ENCODE data around the gene SCP2D1. TPM values are rescaled to one million over a fixed set of nuclear protein-coding genes. Genes with fewer than 3 reads are reported as not detected.

The SCP2D1 gene
- polyA plus RNA-seq, 1 of the 3 experiments (the other 2 are of a cell fraction), result not detected

GRCh38 chr20:18790787-18791186 lies 22.8 kb upstream of the SCP2D1 start:
- H3F3A ChIP-seq (replicated peaks; ENCODE audit: insufficient read depth), result no peaks in the 10 kb centered on the region
- H3K36me3 ChIP-seq (replicated peaks in 1 of 2; ENCODE audit: control insufficient read depth in 1 of 2, insufficient read depth in 2 of 2, low read length in 1 of 2), result no peaks in the 10 kb centered on the region
- no peaks in the 10 kb centered on the region for H3K27me3 ChIP-seq (ENCODE audit: insufficient read depth)
- no peak overlapping the region for H3K4me2 ChIP-seq
- H3K27ac ChIP-seq (ENCODE audit: low read depth in 2 of 2, low read length in 1 of 2), result no peak overlapping the region
- CTCF ChIA-PET, result no interaction called here
- no peak overlapping the region for H3K9ac ChIP-seq
- H3K79me2 ChIP-seq (ENCODE audit: insufficient read depth), result no peaks in the 10 kb centered on the region
- POLR2A ChIA-PET, result no interaction called here
- DNase-seq, result no peak
- H3K9me3 ChIP-seq, result no peaks in the 10 kb centered on the region
- H4K20me1 ChIP-seq (ENCODE audit: insufficient read depth), result no peaks in the 10 kb centered on the region
- peaks cover 0 to 6% of the 10 kb centered on the region in 2 experiments; a peak in 2 of 4 replicates for H3K4me1 ChIP-seq (ENCODE audit: control insufficient read depth in 1 of 2, insufficient read depth in 2 of 2, low read depth in 1 of 2, low read length in 1 of 2)
- H2AFZ ChIP-seq (ENCODE audit: low read depth), result no peak overlapping the region
- no peak for TF ChIP-seq MXI1 (IDR thresholded peaks at IDR 0.05; ENCODE audit: low read depth, low read length)
- no peak for TF ChIP-seq YY1 (IDR thresholded peaks at IDR 0.05; ENCODE audit: low read depth)
- TF ChIP-seq NRF1 (IDR thresholded peaks at IDR 0.05; ENCODE audit: low read depth, low read length), result no peak
- TF ChIP-seq JUND (IDR thresholded peaks at IDR 0.05), result no peak
- TF ChIP-seq POLR2AphosphoS5 (IDR thresholded peaks at IDR 0.05; ENCODE audit: low read depth, low read length), result no peak
- H3K4me3 ChIP-seq (ENCODE audit: low read depth in 2 of 2, low read length in 1 of 2), result no peak overlapping the region
- 7% methylated on average over 3 of the region's 3 CpGs for WGBS (ENCODE audit: low lambda C conversion rate)
- no peaks in the 10 kb centered on the region for H3K9me2 ChIP-seq

GRCh38 chr20:18793625-18794427 lies 19.8 kb upstream of the SCP2D1 start:
- peak overlapping the region; percentile 89 for H2AFZ ChIP-seq (ENCODE audit: low read depth)
- no peaks in the 10 kb centered on the region for H3K9me2 ChIP-seq
- H3F3A ChIP-seq (replicated peaks; ENCODE audit: insufficient read depth), result no peaks in the 10 kb centered on the region
- H3K27ac ChIP-seq (ENCODE audit: low read depth in 2 of 2, low read length in 1 of 2), result peak overlapping the region; percentile 59 to 69; a peak in 3 of 4 replicates
- no peaks in the 10 kb centered on the region for H3K79me2 ChIP-seq (ENCODE audit: insufficient read depth)
- H3K4me1 ChIP-seq (ENCODE audit: control insufficient read depth in 1 of 2, insufficient read depth in 2 of 2, low read depth in 1 of 2, low read length in 1 of 2), result peaks cover 0 to 6% of the 10 kb centered on the region in 2 experiments; a peak in 2 of 4 replicates
- H4K20me1 ChIP-seq (ENCODE audit: insufficient read depth), result no peaks in the 10 kb centered on the region
- H3K9ac ChIP-seq, result peak overlapping the region; percentile 66
- H3K4me3 ChIP-seq (ENCODE audit: low read depth in 2 of 2, low read length in 1 of 2), result peak overlapping the region; percentile 83 to 91
- CTCF ChIA-PET, result interaction anchor here (0.7 to 1.4 kb wide), 6 partner anchors 10 to 205 kb away, joined by 3 to 9 read pairs (median 4); no protein-coding TSS in a partner anchor
- no peaks in the 10 kb centered on the region for H3K9me3 ChIP-seq
- no peaks in the 10 kb centered on the region for H3K36me3 ChIP-seq (replicated peaks in 1 of 2; ENCODE audit: control insufficient read depth in 1 of 2, insufficient read depth in 2 of 2, low read length in 1 of 2)
- H3K27me3 ChIP-seq (ENCODE audit: insufficient read depth), result no peaks in the 10 kb centered on the region
- POLR2A ChIA-PET, result interaction anchor here (0.6 kb wide), 1 partner anchor 33 kb away, joined by 5 read pairs; no protein-coding TSS in a partner anchor
- 7% methylated on average over 19 of the region's 29 CpGs for WGBS (ENCODE audit: low lambda C conversion rate)
- DNase-seq, result peak; percentile 80
- peak overlapping the region; percentile 87 for H3K4me2 ChIP-seq
- TF ChIP-seq YY1 (IDR thresholded peaks at IDR 0.05; ENCODE audit: low read depth) (no peak), PBX3 (IDR thresholded peaks at IDR 0.05) (no peak), RCOR1 (IDR thresholded peaks at IDR 0.05; ENCODE audit: low read length) (no peak), FOXJ3 (CRISPR knock-in tag; IDR thresholded peaks at IDR 0.05) (peak; percentile 84), CTCF (IDR thresholded peaks at IDR 0.05) (no peak), SMC3 (IDR thresholded peaks at IDR 0.05; ENCODE audit: low read depth, low read length) (no peak; the same call in 1 of the 2 replicates), IRF3 (IDR thresholded peaks at IDR 0.05; ENCODE audit: low read depth, low read length) (no peak), CHD2 (IDR thresholded peaks at IDR 0.05; ENCODE audit: low read length, partially characterized antibody) (peak; percentile 75), FOXM1 (IDR thresholded peaks at IDR 0.05; ENCODE audit: low read depth) (no peak), POLR2AphosphoS5 (IDR thresholded peaks at IDR 0.05; ENCODE audit: low read depth, low read length) (peak; percentile 94), ELF1 (IDR thresholded peaks at IDR 0.05) (peak; percentile 96), RAD21 (IDR thresholded peaks at IDR 0.05; ENCODE audit: low read length) (peak; percentile 39), EZH2phosphoT487 (IDR thresholded peaks at IDR 0.05; ENCODE audit: borderline replicate concordance, low read depth) (no peak), RXRA (IDR thresholded peaks at IDR 0.05; ENCODE audit: borderline replicate concordance, low read depth) (no peak), EP300 (IDR thresholded peaks at IDR 0.05; ENCODE audit: borderline replicate concordance in 1 of 2, low read depth in 1 of 2, low read length in 1 of 2) (no peak), JUND (IDR thresholded peaks at IDR 0.05) (no peak), TAF1 (IDR thresholded peaks at IDR 0.05; ENCODE audit: borderline replicate concordance, low read depth, low read length) (no peak), USF1 (IDR thresholded peaks at IDR 0.05; ENCODE audit: borderline replicate concordance, low read depth) (peak; percentile 99), FOSL2 (IDR thresholded peaks at IDR 0.05; ENCODE audit: borderline replicate concordance, low read depth) (no peak), SIN3A (IDR thresholded peaks at IDR 0.05; ENCODE audit: borderline replicate concordance, low read depth, low read length) (no peak), TCF12 (IDR thresholded peaks at IDR 0.05) (no peak), NFIC (IDR thresholded peaks at IDR 0.05; ENCODE audit: borderline replicate concordance) (no peak)
